SU-DHL-6 (cell line): ENCODE measurements around the gene PLSCR5.

Source experiments
- CTCF ChIP-seq: fragments of 200-600 bp; sonication (generic); IDR thresholded peaks from one replicate; pipeline ENCODE4 v1.5.1; 2017; ENCODE audit warnings: antibody characterized with exemption, mild to moderate bottlenecking, low read length, moderate library complexity; ENCODE audit not compliant: insufficient read depth, poor library complexity, severe bottlenecking
- EZH2phosphoT487 ChIP-seq: fragments of 200-600 bp; sonication (generic), shearing (Covaris generic); conservative IDR thresholded peaks from 2 replicates; pipeline ENCODE4 v1.6.1; 2018; ENCODE audit warnings: mild to moderate bottlenecking, antibody characterized with exemption, low read length, moderate library complexity, mixed read lengths

GRCh38 chr3:146566138-146566537 lies 39.0 kb downstream of the PLSCR5 start:
- TF ChIP-seq CTCF, result no peak
- no peak for TF ChIP-seq EZH2phosphoT487
